ENCODE results near the gene RTL5. TPM values are rescaled to one million over a fixed set of nuclear protein-coding genes. Genes with fewer than 3 reads are reported as not detected.

The RTL5 gene
- total RNA-seq, 1 experiment from 2014 or later, result 8.4 TPM

- POLR2A ChIA-PET (ENCODE audit: low non-redundant PET), result no interaction called here
- Histone ChIP-seq H3K27me3 (replicated peaks; ENCODE audit: insufficient read depth, low read depth, low read length, poor library complexity) (no peaks in the 10 kb centered on the region), H3K4me1 (ENCODE audit: insufficient read depth, low read length, poor library complexity, severe bottlenecking) (peaks cover 28% of the 10 kb centered on the region), H3K36me3 (ENCODE audit: insufficient read depth, low read length, poor library complexity, severe bottlenecking) (no peaks in the 10 kb centered on the region), H3K4me3 (ENCODE audit: low read depth, low read length, poor library complexity, severe bottlenecking) (no peak overlapping the region), H3K27ac (ENCODE audit: low read depth, low read length, poor library complexity, severe bottlenecking) (no peak overlapping the region), H3K9me3 (ENCODE audit: low read depth, low read length, poor library complexity, severe bottlenecking) (no peaks in the 10 kb centered on the region)
- BruUV-seq (replicated peaks), result no TSS peak
- TF ChIP-seq EZH2 (IDR thresholded peaks at IDR 0.05; ENCODE audit: borderline replicate concordance, low read depth, low read length, poor library complexity, severe bottlenecking), result no peak
- TF ChIP-seq CTCF (conservative IDR thresholded peaks at IDR 0.05; ENCODE audit: low read depth, low read length), result no peak
- no peak for DNase-seq (ENCODE audit: low spot score)
- CTCF ChIA-PET, result no interaction called here
- intact Hi-C loops (cut with micrococcal nuclease; ENCODE audit: unreplicated experiment), result no loop called here
These were observed 16.9 kb downstream of the RTL5 start for GRCh38 chrX:72114807-72115206.

GRCh38 chrX:72114306-72114705 is 17.4 kb downstream of the RTL5 start:
- TF ChIP-seq EZH2 (IDR thresholded peaks at IDR 0.05; ENCODE audit: borderline replicate concordance, low read depth, low read length, poor library complexity, severe bottlenecking) (no peak), CTCF (conservative IDR thresholded peaks at IDR 0.05; ENCODE audit: low read depth, low read length) (no peak)
- Histone ChIP-seq H3K36me3 (ENCODE audit: insufficient read depth, low read length, poor library complexity, severe bottlenecking) (no peaks in the 10 kb centered on the region), H3K4me1 (ENCODE audit: insufficient read depth, low read length, poor library complexity, severe bottlenecking) (peaks cover 28% of the 10 kb centered on the region), H3K4me3 (ENCODE audit: low read depth, low read length, poor library complexity, severe bottlenecking) (no peak overlapping the region), H3K9me3 (ENCODE audit: low read depth, low read length, poor library complexity, severe bottlenecking) (no peaks in the 10 kb centered on the region), H3K27me3 (replicated peaks; ENCODE audit: insufficient read depth, low read depth, low read length, poor library complexity) (no peaks in the 10 kb centered on the region), H3K27ac (ENCODE audit: low read depth, low read length, poor library complexity, severe bottlenecking) (no peak overlapping the region)
- intact Hi-C loops (cut with micrococcal nuclease; ENCODE audit: unreplicated experiment), result no loop called here
- DNase-seq (ENCODE audit: low spot score), result peak; percentile 60
- no TSS peak for BruUV-seq (replicated peaks)
- POLR2A ChIA-PET (ENCODE audit: low non-redundant PET), result no interaction called here
- CTCF ChIA-PET, result no interaction called here

GRCh38 chrX:72113461-72113860 is 18.3 kb downstream of the RTL5 start:
- intact Hi-C loops (cut with micrococcal nuclease; ENCODE audit: unreplicated experiment), result no loop called here
- H3K9me3 ChIP-seq (ENCODE audit: low read depth, low read length, poor library complexity, severe bottlenecking), result no peaks in the 10 kb centered on the region
- DNase-seq (ENCODE audit: low spot score), result no peak
- peaks cover 28% of the 10 kb centered on the region for H3K4me1 ChIP-seq (ENCODE audit: insufficient read depth, low read length, poor library complexity, severe bottlenecking)
- CTCF ChIA-PET, result no interaction called here
- POLR2A ChIA-PET (ENCODE audit: low non-redundant PET), result no interaction called here
- no peak overlapping the region for H3K27ac ChIP-seq (ENCODE audit: low read depth, low read length, poor library complexity, severe bottlenecking)
- no peaks in the 10 kb centered on the region for H3K27me3 ChIP-seq (replicated peaks; ENCODE audit: insufficient read depth, low read depth, low read length, poor library complexity)
- no peak overlapping the region for H3K4me3 ChIP-seq (ENCODE audit: low read depth, low read length, poor library complexity, severe bottlenecking)
- no peaks in the 10 kb centered on the region for H3K36me3 ChIP-seq (ENCODE audit: insufficient read depth, low read length, poor library complexity, severe bottlenecking)
- no TSS peak for BruUV-seq (replicated peaks)
- no peak for TF ChIP-seq CTCF (conservative IDR thresholded peaks at IDR 0.05; ENCODE audit: low read depth, low read length)
- no peak for TF ChIP-seq EZH2 (IDR thresholded peaks at IDR 0.05; ENCODE audit: borderline replicate concordance, low read depth, low read length, poor library complexity, severe bottlenecking)

Data from A673 (cell line).